ENCODE measurements around the gene PLCB4. TPM values are rescaled to one million over a fixed set of nuclear protein-coding genes. Genes with fewer than 3 reads are reported as not detected.

PLCB4 gene
- total RNA-seq, 4 donors from 2014 or later: 2.7 to 11.4 (median 6.5) TPM

- WGBS, 2 donors: 89% methylated on average over 4 of the region's 4 CpGs
- no peak for DNase-seq (ENCODE audit: low spot score in 2 of 2)
- intact Hi-C loops (cut with DNase I; ENCODE audit: low total_unique reads): no loop called here
- no peak overlapping the region for H3K4me3 ChIP-seq (ENCODE audit: low read depth, poor library complexity, severe bottlenecking)
- TF ChIP-seq, protein P1, sequence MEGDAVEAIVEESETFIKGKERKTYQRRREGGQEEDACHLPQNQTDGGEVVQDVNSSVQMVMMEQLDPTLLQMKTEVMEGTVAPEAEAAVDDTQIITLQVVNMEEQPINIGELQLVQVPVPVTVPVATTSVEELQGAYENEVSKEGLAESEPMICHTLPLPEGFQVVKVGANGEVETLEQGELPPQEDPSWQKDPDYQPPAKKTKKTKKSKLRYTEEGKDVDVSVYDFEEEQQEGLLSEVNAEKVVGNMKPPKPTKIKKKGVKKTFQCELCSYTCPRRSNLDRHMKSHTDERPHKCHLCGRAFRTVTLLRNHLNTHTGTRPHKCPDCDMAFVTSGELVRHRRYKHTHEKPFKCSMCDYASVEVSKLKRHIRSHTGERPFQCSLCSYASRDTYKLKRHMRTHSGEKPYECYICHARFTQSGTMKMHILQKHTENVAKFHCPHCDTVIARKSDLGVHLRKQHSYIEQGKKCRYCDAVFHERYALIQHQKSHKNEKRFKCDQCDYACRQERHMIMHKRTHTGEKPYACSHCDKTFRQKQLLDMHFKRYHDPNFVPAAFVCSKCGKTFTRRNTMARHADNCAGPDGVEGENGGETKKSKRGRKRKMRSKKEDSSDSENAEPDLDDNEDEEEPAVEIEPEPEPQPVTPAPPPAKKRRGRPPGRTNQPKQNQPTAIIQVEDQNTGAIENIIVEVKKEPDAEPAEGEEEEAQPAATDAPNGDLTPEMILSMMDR (IDR thresholded peaks at IDR 0.05): no peak
- no peak for TF ChIP-seq POLR2A (IDR thresholded peaks at IDR 0.05)
Observed at GRCh38 chr20:9236458-9236857, 167.6 kb downstream of the PLCB4 start.

GRCh38 chr20:9241232-9241692, 172.4 kb downstream of the PLCB4 start:
- DNase-seq (ENCODE audit: low spot score in 2 of 2): no peak
- intact Hi-C loops (cut with DNase I; ENCODE audit: low total_unique reads): no loop called here
- no peak overlapping the region for H3K4me3 ChIP-seq (ENCODE audit: low read depth, poor library complexity, severe bottlenecking)
- TF ChIP-seq POLR2A (IDR thresholded peaks at IDR 0.05): no peak
- TF ChIP-seq, protein P1 (IDR thresholded peaks at IDR 0.05): no peak

DNA sequence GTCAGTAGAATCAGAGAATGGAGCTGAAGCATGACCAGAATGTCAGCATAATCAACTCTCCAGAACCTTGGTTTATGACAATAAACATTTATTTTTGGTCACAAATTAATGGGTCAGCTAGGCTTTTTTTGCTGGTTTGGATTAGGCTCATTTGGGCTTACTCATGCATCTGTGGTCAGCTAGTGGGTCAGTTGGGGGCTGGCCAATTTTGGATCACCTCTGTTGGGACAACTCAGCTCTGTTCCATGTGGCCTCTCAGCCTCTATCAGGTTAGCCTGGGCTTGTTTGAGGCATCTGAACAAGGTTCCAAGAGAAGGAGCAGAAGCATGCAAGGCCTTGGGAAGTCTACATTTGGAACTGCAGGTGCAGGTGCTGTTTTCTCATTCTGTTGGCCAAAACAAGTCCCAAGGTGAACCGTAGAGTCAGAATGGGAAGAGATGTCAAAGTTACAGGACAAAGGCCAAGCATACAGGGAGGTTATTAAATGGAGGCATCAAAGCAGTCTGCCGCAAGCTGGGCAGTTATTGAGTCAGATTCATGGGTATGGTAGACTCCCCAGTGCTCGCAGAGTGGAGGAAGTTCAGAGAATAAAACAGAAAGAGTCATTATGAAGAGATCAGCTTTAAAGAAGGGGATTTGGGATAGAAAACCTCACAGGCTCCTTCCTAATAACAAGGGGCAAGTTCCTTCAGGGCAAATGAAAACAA, 173.0 kb downstream of the PLCB4 start:
- intact Hi-C loops (cut with DNase I; ENCODE audit: low total_unique reads): no loop called here
- no peak for TF ChIP-seq POLR2A (IDR thresholded peaks at IDR 0.05)
- WGBS, 2 donors: 90 to 95% methylated on average over 3 of the region's 3 CpGs
- DNase-seq (ENCODE audit: low spot score in 2 of 2): no peak
- H3K4me3 ChIP-seq (ENCODE audit: low read depth, poor library complexity, severe bottlenecking): no peak overlapping the region

- H3K4me3 ChIP-seq (ENCODE audit: low read depth, poor library complexity, severe bottlenecking): no peak overlapping the region
- no peak for DNase-seq (ENCODE audit: low spot score in 2 of 2)
- intact Hi-C loops (cut with DNase I; ENCODE audit: low total_unique reads): no loop called here
- WGBS, 2 donors: 65 to 70% methylated on average over 1 of the region's 1 CpG
- TF ChIP-seq, protein P1 (IDR thresholded peaks at IDR 0.05): no peak
- no peak for TF ChIP-seq POLR2A (IDR thresholded peaks at IDR 0.05)
Observed at GRCh38 chr20:9243986-9244385, 175.1 kb downstream of the PLCB4 start.

DNA sequence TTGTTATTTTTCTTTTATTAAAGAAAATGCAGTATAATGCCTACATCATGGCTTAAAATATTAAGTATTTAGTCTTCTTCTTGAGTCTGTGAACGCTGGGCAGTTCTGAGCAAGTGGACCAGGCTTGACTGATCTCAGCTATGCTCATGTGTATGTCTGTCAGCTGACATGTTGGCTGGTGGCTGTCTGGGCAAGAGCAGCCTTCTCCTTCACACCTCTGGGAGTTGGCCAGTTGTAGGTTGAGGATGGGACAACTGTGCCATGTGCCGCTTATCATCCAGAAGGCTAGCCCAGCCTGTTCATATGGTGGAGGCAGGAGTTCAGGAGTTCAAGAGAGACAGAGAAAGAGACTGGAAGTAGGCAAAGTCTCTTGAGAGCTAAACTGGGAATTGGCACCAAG, 175.9 kb downstream of the PLCB4 start:
- 92 to 94% methylated on average over 2 of the region's 2 CpGs for WGBS, 2 donors

GRCh38 chr20:9246731-9247130, 177.8 kb downstream of the PLCB4 start:
- no peak for DNase-seq (ENCODE audit: low spot score in 2 of 2)
- intact Hi-C loops (cut with DNase I; ENCODE audit: low total_unique reads): loop anchor here (5.0 kb wide), 1 partner anchor 104 kb away; no protein-coding TSS in a partner anchor
- 81 to 91% methylated on average over 1 of the region's 1 CpG for WGBS, 2 donors
- no peak overlapping the region for H3K4me3 ChIP-seq (ENCODE audit: low read depth, poor library complexity, severe bottlenecking)
- TF ChIP-seq, protein P1 (IDR thresholded peaks at IDR 0.05): no peak
- no peak for TF ChIP-seq POLR2A (IDR thresholded peaks at IDR 0.05)

More for the DNA sequence above, 175.9 kb downstream of the PLCB4 start:
- TF ChIP-seq, protein P1 (IDR thresholded peaks at IDR 0.05): no peak
- TF ChIP-seq POLR2A (IDR thresholded peaks at IDR 0.05): no peak
- DNase-seq (ENCODE audit: low spot score in 2 of 2): no peak
- intact Hi-C loops (cut with DNase I; ENCODE audit: low total_unique reads): loop anchor here (5.0 kb wide), 1 partner anchor 103 kb away; no protein-coding TSS in a partner anchor
- no peak overlapping the region for H3K4me3 ChIP-seq (ENCODE audit: low read depth, poor library complexity, severe bottlenecking)

Data from lower leg skin (tissue), 4 donors.